ENCODE results near the gene DNER.

GRCh38 chr2:229511524-229511923 is 202.8 kb downstream of the DNER start:
- TF ChIP-seq CTCF (IDR thresholded peaks at IDR 0.05; ENCODE audit: low read length) = no peak
- no peak for TF ChIP-seq EZH2 (IDR thresholded peaks at IDR 0.05; ENCODE audit: borderline replicate concordance, low read length)
